IPS-18a (cell line): ENCODE results near the gene GC.
"Not testable (repeated sequence)": the region's sequence is repeated elsewhere in the genome, so short reads cannot be mapped to it uniquely, and the experiment has no call there.

Experiments used
- H3K27ac ChIP-seq: one replicate; pipeline ENCODE4 v1.5.1; 2013; ENCODE audit warnings: low read length
- H3K27me3 ChIP-seq: one replicate; pipeline ENCODE4 v1.6.1; 2013; ENCODE audit warnings: mild to moderate bottlenecking, low read length; ENCODE audit not compliant: control insufficient read depth, insufficient read depth
- H3K36me3 ChIP-seq: one replicate; pipeline ENCODE4 v1.6.1; 2013; ENCODE audit warnings: low read depth, low read length; ENCODE audit not compliant: control insufficient read depth
- H3K4me1 ChIP-seq: one replicate; pipeline ENCODE4 v1.6.1; 2013; ENCODE audit warnings: low read depth, low read length; ENCODE audit not compliant: control insufficient read depth
- H3K4me3 ChIP-seq: one replicate; pipeline ENCODE4 v1.5.1; 2013; ENCODE audit warnings: low read length
- H3K9ac ChIP-seq: one replicate; pipeline ENCODE4 v1.6.1; 2013; ENCODE audit warnings: mild to moderate bottlenecking, low read length, moderate library complexity
- H3K9me3 ChIP-seq: one replicate; pipeline ENCODE4 v1.6.1; 2013; ENCODE audit warnings: low read depth, low read length; ENCODE audit not compliant: control insufficient read depth

Gene GC, protein sequence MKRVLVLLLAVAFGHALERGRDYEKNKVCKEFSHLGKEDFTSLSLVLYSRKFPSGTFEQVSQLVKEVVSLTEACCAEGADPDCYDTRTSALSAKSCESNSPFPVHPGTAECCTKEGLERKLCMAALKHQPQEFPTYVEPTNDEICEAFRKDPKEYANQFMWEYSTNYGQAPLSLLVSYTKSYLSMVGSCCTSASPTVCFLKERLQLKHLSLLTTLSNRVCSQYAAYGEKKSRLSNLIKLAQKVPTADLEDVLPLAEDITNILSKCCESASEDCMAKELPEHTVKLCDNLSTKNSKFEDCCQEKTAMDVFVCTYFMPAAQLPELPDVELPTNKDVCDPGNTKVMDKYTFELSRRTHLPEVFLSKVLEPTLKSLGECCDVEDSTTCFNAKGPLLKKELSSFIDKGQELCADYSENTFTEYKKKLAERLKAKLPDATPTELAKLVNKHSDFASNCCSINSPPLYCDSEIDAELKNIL

DNA sequence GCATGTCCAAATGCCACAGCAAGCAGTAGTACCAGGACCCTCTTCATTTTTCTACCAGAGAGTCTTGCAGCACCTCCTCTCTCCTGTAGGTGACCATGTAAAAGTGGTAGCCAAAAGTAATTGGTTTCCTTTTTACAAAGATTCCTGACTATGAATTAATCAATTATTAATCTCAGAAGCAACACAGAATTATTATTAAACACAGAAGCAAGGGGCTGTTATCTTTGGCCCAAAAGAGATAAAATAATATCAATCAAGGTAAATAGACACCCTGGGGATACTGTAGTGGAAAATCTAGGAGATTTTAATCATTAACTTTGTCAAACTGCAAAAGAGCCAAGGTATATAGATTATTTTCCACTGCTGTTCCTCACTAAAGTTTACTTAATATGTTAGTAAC lies at the start of gene GC:
GC (minus strand) TSS at position 108 of the 400 bp plus-strand sequence; CDS start at position 47, 61 bp downstream.
- no peaks in the 10 kb centered on the region for H3K4me1 ChIP-seq
- H3K27me3 ChIP-seq, result no peaks in the 10 kb centered on the region
- H3K36me3 ChIP-seq, result no peaks in the 10 kb centered on the region
- no peak within 1 kb of the TSS for H3K4me3 ChIP-seq
- H3K9ac ChIP-seq, result no peak within 1 kb of the TSS
- no peaks in the 10 kb centered on the region for H3K9me3 ChIP-seq
- no peak within 1 kb of the TSS for H3K27ac ChIP-seq

DNA sequence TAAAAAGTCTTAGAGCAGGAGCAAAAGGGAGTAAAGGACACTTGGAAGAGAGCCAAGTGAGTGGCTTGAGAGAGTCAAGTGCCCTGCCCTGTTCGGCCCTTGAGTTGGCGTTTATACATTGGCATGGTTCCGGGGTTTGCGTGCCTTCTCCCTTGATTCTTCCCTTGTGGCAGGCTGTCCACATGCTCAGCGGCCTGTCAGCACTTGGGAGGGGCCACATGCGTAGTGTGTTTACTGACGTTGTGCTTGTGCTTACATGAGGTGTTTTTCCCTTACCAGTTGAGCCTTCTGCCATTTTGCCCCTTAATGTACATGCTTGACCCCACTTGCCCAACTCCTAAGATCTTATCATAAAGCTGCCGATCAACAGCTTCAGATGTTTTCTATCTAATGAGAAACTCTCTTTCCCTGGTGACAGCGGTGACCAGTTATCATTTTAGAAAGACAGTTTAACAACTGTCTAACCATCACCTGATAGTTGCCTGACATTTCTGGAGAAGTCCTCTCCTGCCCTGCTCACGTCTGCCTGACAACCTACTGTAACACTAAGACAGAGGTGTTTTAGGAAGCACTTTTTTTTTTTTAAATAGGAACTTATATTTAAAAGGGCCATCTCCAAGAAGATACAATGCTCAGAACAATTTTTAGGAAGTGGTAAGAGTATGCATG lies 49.5 kb upstream of the GC start:
- Histone ChIP-seq H3K4me3 (no peak overlapping the region), H3K9me3 (no peaks in the 10 kb centered on the region), H3K27ac (no peak overlapping the region), H3K36me3 (no peaks in the 10 kb centered on the region), H3K9ac (no peak overlapping the region), H3K27me3 (no peaks in the 10 kb centered on the region), H3K4me1 (peaks cover 37% of the 10 kb centered on the region)

DNA sequence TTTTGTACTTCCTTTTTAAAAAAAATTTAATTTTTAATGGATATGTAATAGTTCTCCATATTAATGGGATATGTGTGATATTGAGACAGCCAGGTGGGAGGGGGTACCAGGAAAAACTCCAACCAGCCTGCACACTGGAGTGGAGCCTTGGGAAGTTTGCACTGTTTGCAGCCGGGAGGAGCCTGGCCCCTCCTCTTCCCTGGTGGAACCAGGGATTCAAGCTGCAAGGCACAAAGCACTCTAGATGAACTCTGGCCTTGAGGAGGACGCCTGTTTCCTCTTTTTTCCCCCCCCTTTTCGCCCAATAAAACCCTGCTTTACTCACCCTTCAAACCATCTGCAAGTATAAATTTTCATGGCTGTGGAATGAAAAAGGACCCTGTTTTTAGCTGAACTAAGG lies 48.2 kb upstream of the GC start:
- peaks cover 49% of the 10 kb centered on the region for H3K4me1 ChIP-seq
- H3K9ac ChIP-seq, result no peak overlapping the region
- H3K36me3 ChIP-seq, result no peaks in the 10 kb centered on the region
- no peaks in the 10 kb centered on the region for H3K9me3 ChIP-seq
- no peak overlapping the region for H3K4me3 ChIP-seq
- no peaks in the 10 kb centered on the region for H3K27me3 ChIP-seq
- H3K27ac ChIP-seq, result no peak overlapping the region

DNA sequence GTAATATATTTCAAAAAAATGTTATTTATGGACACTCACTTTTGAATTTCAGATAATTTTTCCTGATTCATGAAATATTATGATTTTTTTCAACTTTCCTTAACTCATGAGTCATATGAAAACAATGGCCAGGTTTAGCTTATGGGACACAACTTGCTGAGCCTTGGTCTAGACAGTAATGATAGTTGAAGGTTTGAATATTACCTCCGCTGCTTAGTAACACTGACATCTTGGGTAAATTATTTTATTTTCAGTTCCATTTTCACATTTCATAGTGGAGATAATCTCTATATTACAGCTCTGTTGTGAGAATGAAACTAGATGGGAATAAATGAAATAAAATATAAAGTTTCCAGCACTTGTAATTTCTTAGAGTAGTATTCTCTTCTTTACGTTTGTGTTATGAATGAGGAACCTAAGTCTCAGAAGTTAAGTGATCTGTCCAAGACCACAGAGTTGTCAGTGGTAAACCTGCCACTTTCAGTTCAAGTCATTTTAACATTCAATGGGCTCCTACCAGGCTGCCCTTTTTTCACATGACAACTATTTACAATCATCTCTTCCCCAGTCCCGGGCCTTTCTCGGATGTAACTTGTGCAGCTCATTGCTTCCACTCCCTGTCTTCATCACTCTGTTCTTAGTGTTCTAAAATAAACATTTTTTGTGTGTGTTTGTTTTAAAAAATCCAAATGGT lies 46.8 kb upstream of the GC start:
- H3K4me3 ChIP-seq, result no peak overlapping the region
- no peaks in the 10 kb centered on the region for H3K36me3 ChIP-seq
- peaks cover 52% of the 10 kb centered on the region for H3K4me1 ChIP-seq
- no peak overlapping the region for H3K27ac ChIP-seq
- no peaks in the 10 kb centered on the region for H3K27me3 ChIP-seq
- no peak overlapping the region for H3K9ac ChIP-seq
- no peaks in the 10 kb centered on the region for H3K9me3 ChIP-seq

DNA sequence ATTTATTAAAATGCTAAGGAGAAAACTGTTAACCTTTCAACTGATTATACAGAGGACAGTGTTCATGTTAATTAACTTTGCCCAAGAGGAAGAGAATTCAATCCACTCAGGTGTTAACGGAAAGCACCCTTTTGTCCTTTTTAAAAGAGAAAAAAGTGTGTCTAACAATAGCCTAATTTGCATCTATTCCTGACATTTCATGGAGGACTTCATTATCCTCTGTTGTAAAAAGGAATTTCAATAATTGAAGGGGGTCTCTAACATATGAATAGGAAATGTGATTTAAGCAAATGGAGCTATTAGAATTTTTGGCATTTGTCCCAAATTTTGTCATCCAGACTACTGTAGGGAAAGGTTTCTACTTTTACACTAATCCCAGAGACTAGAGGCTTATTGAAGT lies 44.6 kb upstream of the GC start:
- Histone ChIP-seq H3K9me3 (no peaks in the 10 kb centered on the region), H3K36me3 (no peaks in the 10 kb centered on the region), H3K9ac (peak overlapping the region; percentile 19), H3K27ac (peak overlapping the region; percentile 41), H3K4me3 (peak overlapping the region; percentile 15), H3K27me3 (no peaks in the 10 kb centered on the region), H3K4me1 (peaks cover 52% of the 10 kb centered on the region)

DNA sequence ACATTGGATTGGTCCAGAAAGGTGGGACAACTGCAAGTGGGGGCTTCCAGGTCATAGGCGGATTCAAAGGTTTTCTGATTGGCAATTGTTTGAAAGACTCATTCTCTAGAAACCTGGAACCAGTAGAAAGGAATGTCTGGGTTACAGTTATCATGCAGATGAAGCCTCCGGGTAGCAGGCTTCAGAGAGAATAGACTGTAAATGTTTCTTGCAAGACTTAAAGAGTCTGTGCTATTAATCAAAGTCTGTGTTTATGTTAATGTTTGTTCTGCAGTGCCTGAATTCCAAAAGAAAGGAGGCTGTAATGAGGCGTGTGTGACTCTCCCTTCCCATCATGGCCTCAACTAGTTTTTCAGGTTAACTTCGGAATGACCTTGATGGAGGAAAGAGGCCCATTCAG lies 43.9 kb upstream of the GC start:
- no peaks in the 10 kb centered on the region for H3K9me3 ChIP-seq
- H3K9ac ChIP-seq, result peak overlapping the region; percentile 19
- H3K27ac ChIP-seq, result peak overlapping the region; percentile 41
- H3K27me3 ChIP-seq, result no peaks in the 10 kb centered on the region
- H3K4me3 ChIP-seq, result peak overlapping the region; percentile 15
- H3K4me1 ChIP-seq, result peaks cover 52% of the 10 kb centered on the region
- H3K36me3 ChIP-seq, result no peaks in the 10 kb centered on the region

DNA sequence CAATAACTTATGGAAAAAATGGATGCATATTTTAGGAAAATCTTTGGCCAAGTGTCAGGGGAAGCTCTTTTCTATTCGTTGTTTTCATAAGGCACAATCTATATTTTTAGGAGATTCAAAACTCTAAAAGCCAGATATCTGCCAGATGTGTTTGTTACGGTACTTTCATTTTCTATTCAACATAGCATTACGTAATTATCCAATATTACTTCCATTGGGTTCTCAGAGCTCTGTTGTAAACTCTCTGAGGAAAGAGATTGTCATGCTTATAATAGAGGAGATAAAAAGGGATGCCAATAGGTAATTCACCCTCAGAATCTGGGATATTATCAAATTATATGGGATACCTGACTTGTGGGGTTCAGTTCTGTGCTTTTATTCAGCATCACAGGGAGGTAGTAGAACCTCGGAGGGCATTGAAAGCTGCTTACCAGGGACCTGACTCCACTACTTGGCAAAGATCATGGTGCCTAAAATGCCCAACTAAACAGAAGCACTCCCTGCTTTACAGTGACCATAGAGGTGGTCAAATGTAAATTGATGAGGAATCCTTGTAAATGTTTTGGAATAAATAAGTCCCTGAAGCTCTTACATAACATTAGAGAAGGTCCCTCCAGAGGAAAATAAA lies 32.9 kb upstream of the GC start:
- Histone ChIP-seq H3K27ac (no peak overlapping the region), H3K9ac (no peak overlapping the region), H3K9me3 (no peaks in the 10 kb centered on the region), H3K4me1 (peaks cover 4% of the 10 kb centered on the region), H3K4me3 (no peak overlapping the region), H3K36me3 (no peaks in the 10 kb centered on the region), H3K27me3 (no peaks in the 10 kb centered on the region)

DNA sequence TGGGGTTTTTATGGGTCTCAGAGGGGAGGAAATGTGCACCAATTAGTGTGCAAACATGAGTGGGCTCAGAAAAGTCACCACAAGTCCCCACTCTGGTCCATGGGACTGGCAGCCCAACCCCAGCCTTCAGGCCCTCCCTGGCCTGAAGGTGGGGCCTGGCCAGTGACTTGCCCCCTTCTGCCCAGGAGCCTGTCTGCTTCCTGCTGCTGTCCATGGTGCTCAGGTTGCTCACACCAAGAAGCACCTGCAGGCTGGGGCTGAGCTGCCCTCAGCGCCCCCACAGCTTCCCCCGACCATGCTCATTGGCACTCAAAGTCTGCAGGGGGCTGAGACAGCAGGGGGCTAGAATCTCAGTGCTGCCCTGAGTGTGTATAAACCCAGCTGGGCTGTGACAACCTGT lies 30.6 kb upstream of the GC start:
- H3K27ac ChIP-seq, result no peak overlapping the region
- H3K4me3 ChIP-seq, result no peak overlapping the region
- no peak overlapping the region for H3K9ac ChIP-seq
- H3K36me3 ChIP-seq, result no peaks in the 10 kb centered on the region
- no peaks in the 10 kb centered on the region for H3K9me3 ChIP-seq
- H3K4me1 ChIP-seq, result peaks cover 4% of the 10 kb centered on the region
- H3K27me3 ChIP-seq, result no peaks in the 10 kb centered on the region

DNA sequence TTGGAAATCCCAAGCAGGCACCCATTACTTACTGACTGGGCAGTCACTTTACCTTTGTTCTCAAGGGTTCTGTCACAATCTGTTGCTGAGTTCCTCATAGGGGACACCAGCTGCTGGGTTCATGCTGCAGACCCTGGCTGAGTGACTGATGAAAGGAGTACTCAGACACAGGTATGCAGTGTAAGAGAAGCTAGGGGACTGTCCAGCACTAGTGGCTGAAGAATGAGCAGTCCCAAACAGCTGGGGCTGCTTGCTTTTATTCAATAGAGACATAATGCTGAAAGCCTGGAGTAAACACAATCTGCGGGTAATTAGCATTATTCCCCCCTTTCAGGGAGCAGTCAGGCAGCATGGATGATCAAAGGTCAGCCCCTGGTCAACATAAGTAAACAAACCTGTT lies 25.9 kb upstream of the GC start:
- H3K9me3 ChIP-seq, H3K27me3 ChIP-seq, H3K9ac ChIP-seq, H3K4me3 ChIP-seq, H3K27ac ChIP-seq, H3K4me1 ChIP-seq, H3K36me3 ChIP-seq: not testable (repeated sequence)

DNA sequence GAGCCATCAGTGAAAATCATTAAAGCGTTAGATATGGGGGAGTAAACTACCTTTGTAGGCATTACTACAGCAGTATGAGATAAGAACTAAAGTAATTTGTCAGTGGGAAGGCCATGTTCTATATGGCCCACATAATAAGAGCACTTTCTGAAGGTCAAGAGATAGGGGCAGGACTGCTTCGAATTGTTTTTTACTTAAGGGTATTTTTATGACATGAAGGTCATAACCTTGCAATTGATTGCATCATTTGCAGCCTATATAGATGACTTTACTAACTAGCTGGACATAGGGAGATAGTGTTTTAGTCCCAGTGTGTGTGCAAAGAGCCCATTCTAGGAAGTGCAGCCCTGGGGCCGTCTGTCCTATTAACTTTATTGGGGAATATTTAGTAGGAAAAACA lies 23.6 kb upstream of the GC start:
- Histone ChIP-seq H3K4me3 (no peak overlapping the region), H3K27me3 (no peaks in the 10 kb centered on the region), H3K27ac (no peak overlapping the region), H3K4me1 (no peaks in the 10 kb centered on the region), H3K36me3 (no peaks in the 10 kb centered on the region), H3K9me3 (no peaks in the 10 kb centered on the region), H3K9ac (no peak overlapping the region)

DNA sequence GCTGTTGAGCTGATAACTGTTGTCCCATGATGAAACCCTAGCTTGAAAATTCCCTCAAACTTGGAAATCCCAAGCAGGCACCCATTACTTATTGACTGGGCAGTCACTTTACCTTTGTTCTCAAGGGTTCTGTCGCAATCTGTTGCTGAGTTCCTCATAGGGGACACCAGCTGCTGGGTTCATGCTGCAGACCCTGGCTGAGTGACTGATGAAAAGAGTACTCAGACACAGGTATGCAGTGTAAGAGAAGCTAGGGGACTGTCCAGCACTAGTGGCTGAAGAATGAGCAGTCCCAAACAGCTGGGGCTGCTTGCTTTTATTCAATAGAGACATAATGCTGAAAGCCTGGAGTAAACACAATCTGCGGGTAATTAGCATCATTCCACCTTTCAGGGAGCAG lies 21.4 kb upstream of the GC start:
- H3K9ac ChIP-seq, H3K27me3 ChIP-seq, H3K36me3 ChIP-seq, H3K4me3 ChIP-seq, H3K27ac ChIP-seq, H3K9me3 ChIP-seq, H3K4me1 ChIP-seq: not testable (repeated sequence)
